HG03045 (cell line): ENCODE results near the gene CLASP2.

Experiments
- ATAC-seq: cut with Tn5 transposase; IDR thresholded peaks from one replicate; pipeline ENCODE4 v1.9.1; 2021; ENCODE audit warnings: mild to moderate bottlenecking, moderate library complexity; ENCODE audit not compliant: unreplicated experiment

CLASP2 gene

GRCh38 chr3:33639889-33640288, 78.2 kb downstream of the CLASP2 start:
- no peak for ATAC-seq

GRCh38 chr3:33637482-33637881, 80.6 kb downstream of the CLASP2 start:
- no peak for ATAC-seq

- ATAC-seq, result no peak
Measured at GRCh38 chr3:33636125-33636850, 81.8 kb downstream of the CLASP2 start.

GRCh38 chr3:33634262-33634661, 83.8 kb downstream of the CLASP2 start:
- no peak for ATAC-seq

- ATAC-seq, result no peak
Measured at GRCh38 chr3:33629219-33629618, 88.8 kb downstream of the CLASP2 start.

GRCh38 chr3:33624756-33625155, 93.3 kb downstream of the CLASP2 start:
- ATAC-seq, result no peak

- ATAC-seq, result no peak
Measured at GRCh38 chr3:33613041-33613440, 105.0 kb downstream of the CLASP2 start.

- ATAC-seq, result no peak
Measured at GRCh38 chr3:33612607-33613006, 105.4 kb downstream of the CLASP2 start.

- ATAC-seq, result no peak
Measured at GRCh38 chr3:33602829-33603228, 115.2 kb downstream of the CLASP2 start.

GRCh38 chr3:33597257-33597689, 120.8 kb downstream of the CLASP2 start:
- no peak for ATAC-seq

GRCh38 chr3:33592999-33593398, 125.1 kb downstream of the CLASP2 start:
- ATAC-seq, result no peak

GRCh38 chr3:33590541-33590940, 127.5 kb downstream of the CLASP2 start:
- no peak for ATAC-seq

- ATAC-seq, result no peak
Measured at GRCh38 chr3:33586402-33586801, 131.7 kb downstream of the CLASP2 start.

- ATAC-seq, result no peak
Measured at GRCh38 chr3:33582234-33582633, 135.8 kb downstream of the CLASP2 start.

GRCh38 chr3:33581666-33582065, 136.4 kb downstream of the CLASP2 start:
- no peak for ATAC-seq

- ATAC-seq, result no peak
Measured at GRCh38 chr3:33579840-33580239, 138.2 kb downstream of the CLASP2 start.

GRCh38 chr3:33579178-33579510, 138.9 kb downstream of the CLASP2 start:
- ATAC-seq, result no peak

- no peak for ATAC-seq
Measured at GRCh38 chr3:33578325-33579177, 139.5 kb downstream of the CLASP2 start.

GRCh38 chr3:33577588-33577987, 140.5 kb downstream of the CLASP2 start:
- no peak for ATAC-seq

GRCh38 chr3:33577173-33577572, 140.9 kb downstream of the CLASP2 start:
- ATAC-seq, result no peak

- no peak for ATAC-seq
Measured at GRCh38 chr3:33575311-33575710, 142.7 kb downstream of the CLASP2 start.

- ATAC-seq, result no peak
Measured at GRCh38 chr3:33557829-33558228, 160.2 kb downstream of the CLASP2 start.
